Upper lobe of left lung (tissue), 6 donors: ENCODE data around the gene NET1. TPM values are rescaled to one million over a fixed set of nuclear protein-coding genes. Genes with fewer than 3 reads are reported as not detected.

ENCODE experiments used
- ATAC-seq, 2 donors: fragments of 200-7000 bp; cut with Tn5 transposase; one replicate each; pipeline ENCODE4 v1.9.1; 2022; ENCODE audit warnings: mild to moderate bottlenecking in 2 of 2, moderate library complexity in 2 of 2; ENCODE audit not compliant: low FRiP score in 2 of 2
- DNase-seq, 2 donors: peaks; one replicate each; pipeline ENCODE4 v3.0.0-alpha.2; 2019 to 2020
- H3K27ac ChIP-seq, 4 donors: fragments of 200-600 bp; sonication (generic); one replicate each; pipeline ENCODE4 v1.5.1; 2016 to 2019
- H3K27me3 ChIP-seq, 4 donors: fragments of 200-600 bp; sonication (generic); one replicate each; pipeline ENCODE4 v1.5.1; 2017 to 2019
- H3K36me3 ChIP-seq, 4 donors: fragments of 200-600 bp; sonication (generic); one replicate each; pipeline ENCODE4 v1.5.1; 2016 to 2019
- H3K4me1 ChIP-seq, 4 donors: fragments of 200-600 bp; sonication (generic); one replicate each; pipeline ENCODE4 v1.5.1; 2018 to 2019
- H3K4me3 ChIP-seq, 4 donors: fragments of 200-600 bp; sonication (generic); one replicate each; pipeline ENCODE4 v1.5.1; 2017 to 2019; ENCODE audit warnings: mild to moderate bottlenecking in 2 of 4, moderate library complexity in 1 of 4
- H3K9me3 ChIP-seq, 4 donors: fragments of 200-600 bp; sonication (generic); one replicate each; pipeline ENCODE4 v1.5.1; 2018 to 2019
- EP300 ChIP-seq, 4 donors: sonication (generic); formaldehyde crosslinking; IDR thresholded peaks; one replicate each; pipeline ENCODE4 v1.5.1; 2017; ENCODE audit warnings: antibody characterized with exemption in 4 of 4, control low read depth in 2 of 4
- POLR2A ChIP-seq, 4 donors: fragments of 450-650 bp; IDR thresholded peaks; one replicate each; pipeline ENCODE4 v1.5.1; 2016 to 2017; ENCODE audit warnings: antibody characterized with exemption in 4 of 4, mild to moderate bottlenecking in 2 of 4
- POLR2AphosphoS5 ChIP-seq, 2 donors: sonication (generic); formaldehyde crosslinking; IDR thresholded peaks; one replicate each; pipeline ENCODE4 v1.5.1; 2017; ENCODE audit warnings: antibody characterized with exemption in 2 of 2
- WGBS, 2 donors: methylation state at CpG; one replicate each; pipeline ENCODE4 v1.1.5; 2017 to 2018; 5-methylcytosine and 5-hydroxymethylcytosine counted together
- total RNA-seq, 6 donors: library from RNA; depleted of rRNA in 4 of 6; stranded (reverse); fragments of >200 nt in 4 of 6; gene quantifications; one replicate each; pipeline versions ENCODE4 v1.1.0 to v1.2.1, GENCODE V29; 2016 to 2021
- TF ChIP-seq, protein P1 (sequence below), 6 experiments: fragments of 450-650 bp in 4 of 6; fragments of 200-600 bp in 2 of 6; sonication (generic) in 2 of 6; IDR thresholded peaks; one replicate each; pipeline ENCODE4 v1.5.1; 2016 to 2019; ENCODE audit warnings: antibody characterized with exemption in 6 of 6
- donor health status: DM: no; HTN: no; CAD: no; lungs with moderate emphysema.
- donor health status: DM: no; HTN: yes; CAD: no; lungs with severe emphysema.

NET1 gene
- total RNA-seq, 6 donors from 2014 or later: 24.1 to 85.0 (median 47.2) TPM

DNA sequence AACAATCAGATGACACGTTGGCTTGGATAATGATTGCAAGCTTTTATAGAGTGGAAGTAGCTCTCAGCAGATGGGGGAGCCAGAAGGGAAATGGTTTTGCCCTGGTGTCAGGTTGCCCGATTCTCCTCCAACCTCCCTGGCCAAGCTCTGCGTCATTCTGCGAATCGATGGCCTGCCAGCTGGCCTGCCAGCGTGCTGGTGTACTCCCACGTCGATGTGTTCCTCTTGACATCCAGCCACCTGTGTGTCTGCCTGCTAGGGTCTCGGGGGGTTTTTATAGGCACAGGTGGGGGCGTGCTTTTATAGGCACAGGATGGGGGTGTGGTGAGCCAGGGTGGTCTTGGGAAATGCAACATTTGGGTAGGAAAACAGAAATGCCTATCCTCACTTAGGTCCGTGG lies 4.6 kb downstream of the NET1 start:
- no peak overlapping the region for H3K4me3 ChIP-seq
- peaks cover 0 to 10% (median 5%) of the 10 kb centered on the region in 4 donors for H3K4me1 ChIP-seq
- no peak for DNase-seq
- ATAC-seq: no peak
- no peaks in the 10 kb centered on the region for H3K36me3 ChIP-seq
- peaks cover 0 to 7% (median 5%) of the 10 kb centered on the region in 4 donors for H3K9me3 ChIP-seq
- TF ChIP-seq, protein P1, sequence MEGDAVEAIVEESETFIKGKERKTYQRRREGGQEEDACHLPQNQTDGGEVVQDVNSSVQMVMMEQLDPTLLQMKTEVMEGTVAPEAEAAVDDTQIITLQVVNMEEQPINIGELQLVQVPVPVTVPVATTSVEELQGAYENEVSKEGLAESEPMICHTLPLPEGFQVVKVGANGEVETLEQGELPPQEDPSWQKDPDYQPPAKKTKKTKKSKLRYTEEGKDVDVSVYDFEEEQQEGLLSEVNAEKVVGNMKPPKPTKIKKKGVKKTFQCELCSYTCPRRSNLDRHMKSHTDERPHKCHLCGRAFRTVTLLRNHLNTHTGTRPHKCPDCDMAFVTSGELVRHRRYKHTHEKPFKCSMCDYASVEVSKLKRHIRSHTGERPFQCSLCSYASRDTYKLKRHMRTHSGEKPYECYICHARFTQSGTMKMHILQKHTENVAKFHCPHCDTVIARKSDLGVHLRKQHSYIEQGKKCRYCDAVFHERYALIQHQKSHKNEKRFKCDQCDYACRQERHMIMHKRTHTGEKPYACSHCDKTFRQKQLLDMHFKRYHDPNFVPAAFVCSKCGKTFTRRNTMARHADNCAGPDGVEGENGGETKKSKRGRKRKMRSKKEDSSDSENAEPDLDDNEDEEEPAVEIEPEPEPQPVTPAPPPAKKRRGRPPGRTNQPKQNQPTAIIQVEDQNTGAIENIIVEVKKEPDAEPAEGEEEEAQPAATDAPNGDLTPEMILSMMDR (IDR thresholded peaks at IDR 0.05): no peak
- no peak for TF ChIP-seq POLR2AphosphoS5 (IDR thresholded peaks at IDR 0.05)
- no peak for TF ChIP-seq POLR2A (IDR thresholded peaks at IDR 0.05)
- no peak for TF ChIP-seq EP300 (IDR thresholded peaks at IDR 0.05)
- no peak overlapping the region for H3K27ac ChIP-seq
- 88 to 96% methylated on average over 11 of the region's 11 CpGs for WGBS, 2 donors
- H3K27me3 ChIP-seq: no peaks in the 10 kb centered on the region

GRCh38 chr10:5418584-5418983 lies 6.2 kb downstream of the NET1 start:
- TF ChIP-seq, protein P1 (IDR thresholded peaks at IDR 0.05): no peak
- no peak for TF ChIP-seq POLR2AphosphoS5 (IDR thresholded peaks at IDR 0.05)
- no peak for TF ChIP-seq POLR2A (IDR thresholded peaks at IDR 0.05)
- no peak for TF ChIP-seq EP300 (IDR thresholded peaks at IDR 0.05)
- H3K27me3 ChIP-seq: no peaks in the 10 kb centered on the region

GRCh38 chr10:5419466-5420094 lies 7.2 kb downstream of the NET1 start:
- ATAC-seq: no peak

More at GRCh38 chr10:5418584-5418983, 6.2 kb downstream of the NET1 start:
- Histone ChIP-seq H3K9me3 (peaks cover 0 to 7% (median 5%) of the 10 kb centered on the region in 4 donors), H3K27ac (no peak overlapping the region), H3K4me1 (peaks cover 0 to under 1% (median 0%) of the 10 kb centered on the region in 4 donors), H3K36me3 (no peaks in the 10 kb centered on the region), H3K4me3 (no peak overlapping the region)
- ATAC-seq (no peak), DNase-seq (no peak)

DNA sequence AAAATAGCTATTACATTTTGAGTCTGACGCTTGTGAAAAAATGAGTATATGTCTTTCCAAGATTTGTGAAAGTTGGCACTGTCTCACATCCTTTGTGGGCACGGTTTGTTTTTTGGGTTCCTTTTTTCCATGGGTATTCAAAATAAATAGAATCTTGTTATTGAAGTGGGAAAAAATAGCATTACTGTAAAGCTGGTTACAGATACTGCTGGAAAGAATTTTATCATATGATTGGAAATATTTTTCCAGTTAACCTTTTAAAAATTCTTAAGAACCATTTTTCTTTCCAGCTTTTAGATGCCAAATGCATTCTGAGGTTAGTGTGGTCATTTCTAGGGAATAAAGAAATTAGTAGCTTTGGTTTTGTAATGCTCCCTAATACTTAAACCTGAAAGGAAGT lies 11.4 kb downstream of the NET1 start:
- Histone ChIP-seq H3K4me3 (no peak overlapping the region), H3K27me3 (no peaks in the 10 kb centered on the region), H3K27ac (no peak overlapping the region), H3K4me1 (no peaks in the 10 kb centered on the region), H3K9me3 (peaks cover 0 to 3% (median 2%) of the 10 kb centered on the region in 4 donors), H3K36me3 (no peaks in the 10 kb centered on the region)
- TF ChIP-seq POLR2AphosphoS5 (IDR thresholded peaks at IDR 0.05) (no peak), EP300 (IDR thresholded peaks at IDR 0.05) (no peak), POLR2A (IDR thresholded peaks at IDR 0.05) (no peak)
- TF ChIP-seq, protein P1 (IDR thresholded peaks at IDR 0.05): no peak
- ATAC-seq (no peak), DNase-seq (no peak)
- WGBS, 2 donors: 24 to 25% methylated on average over 2 of the region's 2 CpGs

More at GRCh38 chr10:5419466-5420094, 7.2 kb downstream of the NET1 start:
- peaks cover 0 to 7% (median 5%) of the 10 kb centered on the region in 4 donors for H3K9me3 ChIP-seq
- no peak for TF ChIP-seq POLR2AphosphoS5 (IDR thresholded peaks at IDR 0.05)
- TF ChIP-seq, protein P1 (IDR thresholded peaks at IDR 0.05): no peak
- no peak for TF ChIP-seq POLR2A (IDR thresholded peaks at IDR 0.05)
- TF ChIP-seq EP300 (IDR thresholded peaks at IDR 0.05): no peak
- H3K27ac ChIP-seq: no peak overlapping the region
- H3K27me3 ChIP-seq: no peaks in the 10 kb centered on the region
- 85 to 89% methylated on average over 3 of the region's 3 CpGs for WGBS, 2 donors
- no peak overlapping the region for H3K4me3 ChIP-seq
- DNase-seq: no peak
- H3K36me3 ChIP-seq: no peaks in the 10 kb centered on the region
- H3K4me1 ChIP-seq: no peaks in the 10 kb centered on the region

- Histone ChIP-seq H3K36me3 (no peaks in the 10 kb centered on the region), H3K4me3 (no peak overlapping the region), H3K27me3 (no peaks in the 10 kb centered on the region), H3K27ac (peak overlapping the region in 1 of 4 donors; percentile 27), H3K4me1 (no peaks in the 10 kb centered on the region), H3K9me3 (no peaks in the 10 kb centered on the region)
- DNase-seq: no peak
- no peak for TF ChIP-seq POLR2A (IDR thresholded peaks at IDR 0.05)
- TF ChIP-seq POLR2AphosphoS5 (IDR thresholded peaks at IDR 0.05): no peak
- no peak for TF ChIP-seq EP300 (IDR thresholded peaks at IDR 0.05)
- 59 to 68% methylated on average over 3 to 4 of the region's 4 CpGs for WGBS, 2 donors
- no peak for ATAC-seq
These were observed 12.4 kb downstream of the NET1 start for GRCh38 chr10:5424751-5425150.
